Measurements from ENCODE around the gene STK25. TPM values are rescaled to one million over a fixed set of nuclear protein-coding genes. Genes with fewer than 3 reads are reported as not detected.

Gene STK25
- total RNA-seq, 1 donor from 2014 or later = 211 TPM

GRCh38 chr2:241547781-241548450 lies 39.5 kb upstream of the STK25 start:
- no peaks in the 10 kb centered on the region for H4K20me1 ChIP-seq (ENCODE audit: insufficient read depth, low read length)
- H3K4me3 Mint-ChIP-seq (ENCODE audit: unreplicated experiment) = no peak overlapping the region
- no peaks in the 10 kb centered on the region for H3K9me3 Mint-ChIP-seq (ENCODE audit: unreplicated experiment)
- no peak overlapping the region for H3K27ac Mint-ChIP-seq (ENCODE audit: unreplicated experiment)
- peaks cover 2% of the 10 kb centered on the region for H3K27me3 Mint-ChIP-seq (ENCODE audit: low read depth, unreplicated experiment)
- no peaks in the 10 kb centered on the region for H3K9me3 ChIP-seq (ENCODE audit: insufficient read depth, low read depth, low read length)
- peaks cover 4% of the 10 kb centered on the region for H3K36me3 Mint-ChIP-seq (ENCODE audit: low read depth, unreplicated experiment)
- no peaks in the 10 kb centered on the region for H3K79me2 ChIP-seq (ENCODE audit: insufficient read depth, low read length)
- FAIRE-seq = no peak
- H3K27ac ChIP-seq (ENCODE audit: low read depth, low read length) = peak overlapping the region; percentile 55
- no peak for DNase-seq (ENCODE audit: low read depth)
- peak overlapping the region; percentile 57 for H3K9ac ChIP-seq (ENCODE audit: low read length)
- H3K36me3 ChIP-seq (ENCODE audit: insufficient read depth, low read length) = no peaks in the 10 kb centered on the region
- H2AFZ ChIP-seq (ENCODE audit: low read depth, low read length) = no peak overlapping the region
- peaks cover 12% of the 10 kb centered on the region for H3K4me1 Mint-ChIP-seq (ENCODE audit: low read depth, unreplicated experiment)
- H3K4me3 ChIP-seq (ENCODE audit: insufficient read depth, low read depth, low read length) = no peak overlapping the region
- H3K4me2 ChIP-seq (ENCODE audit: low read length) = peak overlapping the region; percentile 73
- H3K27me3 ChIP-seq (ENCODE audit: insufficient read depth, low read length) = no peaks in the 10 kb centered on the region
- no peak for TF ChIP-seq CTCF (IDR thresholded peaks at IDR 0.05; ENCODE audit: insufficient read depth, low read depth, low read length)
- TF ChIP-seq EZH2 (IDR thresholded peaks at IDR 0.05; ENCODE audit: insufficient read depth, low read length) = no peak
- H3K4me1 ChIP-seq (ENCODE audit: insufficient read depth, low read length) = peaks cover 37% of the 10 kb centered on the region

DNA sequence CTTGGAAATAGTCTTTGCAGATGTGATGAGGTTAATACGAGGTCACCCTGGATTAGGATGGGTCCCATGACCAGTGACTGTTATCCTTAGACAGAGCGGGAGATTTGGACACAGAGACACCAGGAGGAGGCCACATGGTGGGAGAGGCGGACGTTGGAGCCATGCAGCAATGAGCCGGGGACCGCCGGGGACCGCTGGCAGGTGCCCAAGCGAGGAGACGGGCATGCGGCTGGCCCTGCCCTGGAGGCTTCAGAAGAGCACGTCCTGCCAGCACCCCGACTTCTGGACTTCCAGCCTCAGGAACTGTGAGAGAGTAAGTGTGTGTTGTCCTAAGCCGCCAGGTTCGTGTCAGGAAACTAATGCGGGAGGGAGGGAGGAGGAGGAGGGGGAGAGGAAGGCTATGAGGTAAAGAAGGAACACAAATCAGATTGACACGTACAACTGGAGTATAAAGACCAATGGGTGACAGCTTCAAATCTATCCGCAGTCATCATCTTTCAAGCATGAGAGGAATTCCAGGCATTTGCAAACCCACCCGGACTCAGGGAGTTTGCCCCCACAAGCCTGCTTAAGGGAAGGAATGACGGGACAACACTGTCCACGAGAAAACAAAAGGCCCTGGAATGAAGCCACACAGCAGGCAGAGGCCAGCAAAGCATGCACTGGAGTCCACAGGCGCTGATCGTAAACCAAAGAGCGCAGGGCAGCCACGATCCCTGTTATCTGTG lies 38.6 kb upstream of the STK25 start:
- Histone ChIP-seq H3K79me2 (ENCODE audit: insufficient read depth, low read length) (no peaks in the 10 kb centered on the region), H3K9ac (ENCODE audit: low read length) (peak overlapping the region; percentile 57), H3K4me2 (ENCODE audit: low read length) (peak overlapping the region; percentile 73), H4K20me1 (ENCODE audit: insufficient read depth, low read length) (no peaks in the 10 kb centered on the region), H3K4me3 (ENCODE audit: insufficient read depth, low read depth, low read length) (peak overlapping the region; percentile 32), H3K27me3 (ENCODE audit: insufficient read depth, low read length) (no peaks in the 10 kb centered on the region), H3K4me1 (ENCODE audit: insufficient read depth, low read length) (peaks cover 37% of the 10 kb centered on the region), H3K36me3 (ENCODE audit: insufficient read depth, low read length) (no peaks in the 10 kb centered on the region), H3K27ac (ENCODE audit: low read depth, low read length) (peak overlapping the region; percentile 55), H2AFZ (ENCODE audit: low read depth, low read length) (peak overlapping the region; percentile 22), H3K9me3 (ENCODE audit: insufficient read depth, low read depth, low read length) (no peaks in the 10 kb centered on the region)
- DNase-seq (ENCODE audit: low read depth) (peak; percentile 94), FAIRE-seq (peak; percentile 94)
- H3K4me1 Mint-ChIP-seq (ENCODE audit: low read depth, unreplicated experiment) = peaks cover 12% of the 10 kb centered on the region
- H3K4me3 Mint-ChIP-seq (ENCODE audit: unreplicated experiment) = peak overlapping the region; percentile 42
- H3K36me3 Mint-ChIP-seq (ENCODE audit: low read depth, unreplicated experiment) = peaks cover 1% of the 10 kb centered on the region
- no peak overlapping the region for H3K27ac Mint-ChIP-seq (ENCODE audit: unreplicated experiment)
- no peaks in the 10 kb centered on the region for H3K9me3 Mint-ChIP-seq (ENCODE audit: unreplicated experiment)
- TF ChIP-seq CTCF (IDR thresholded peaks at IDR 0.05; ENCODE audit: insufficient read depth, low read depth, low read length) = no peak
- H3K27me3 Mint-ChIP-seq (ENCODE audit: low read depth, unreplicated experiment) = peaks cover 4% of the 10 kb centered on the region
